ENCODE data around the gene PBX4.

DNA sequence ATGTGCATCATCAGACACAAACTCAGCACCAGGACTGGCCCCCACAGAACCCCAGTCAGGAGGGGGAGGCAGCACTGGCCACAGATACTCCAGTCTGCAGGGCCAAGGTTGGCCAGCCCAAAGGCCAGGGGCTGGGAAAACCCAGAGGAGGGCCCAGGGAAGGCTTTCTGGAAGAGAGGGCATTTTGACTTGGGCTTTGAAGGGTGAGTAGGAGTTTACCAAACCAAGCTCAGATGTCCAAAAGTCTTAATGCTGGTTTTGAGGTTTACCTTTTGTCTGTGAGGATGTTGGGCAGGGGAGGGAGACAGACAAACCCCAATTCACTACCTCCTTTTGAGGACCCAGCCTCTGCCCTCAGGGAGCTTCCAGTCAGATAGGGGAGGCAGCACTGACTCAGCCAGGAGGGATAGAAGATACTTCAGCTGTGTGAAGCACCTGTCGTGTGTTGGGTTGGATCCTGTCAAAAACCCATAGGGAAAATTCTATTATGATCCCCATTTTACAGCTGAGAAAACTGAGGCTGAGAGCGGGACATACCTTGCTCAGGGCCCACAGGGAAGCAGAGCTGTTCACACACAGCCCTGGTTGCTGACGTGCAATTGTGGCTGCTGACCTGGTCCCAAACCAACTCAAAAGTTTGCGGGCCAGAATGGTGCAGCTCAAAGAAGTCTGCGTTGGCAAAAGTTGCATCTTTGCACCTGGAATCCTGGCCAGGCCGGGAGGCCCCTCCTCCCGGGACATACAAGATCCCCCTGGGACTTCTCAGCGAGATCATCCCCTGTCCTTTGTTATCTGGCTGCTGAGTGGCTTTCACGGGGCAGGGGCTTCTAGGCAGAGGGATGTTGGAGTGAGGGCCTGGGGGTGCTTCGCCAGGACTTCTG, 67.3 kb downstream of the PBX4 start:
- TF ChIP-seq POLR2A (IDR thresholded peaks at IDR 0.05; ENCODE audit: low read length) = no peak
- TF ChIP-seq GATA1 (IDR thresholded peaks at IDR 0.05; ENCODE audit: low read depth, low read length) = no peak
